GM19193 (cell line): ENCODE measurements around the gene ZFP91.

ENCODE experiments used
- POLR2A ChIP-seq: IDR thresholded peaks from 4 replicates; pipeline ENCODE4 v1.6.1; 2011; ENCODE audit not compliant: insufficient read depth, insufficient read length; ENCODE audit errors: extremely low read depth

Gene ZFP91

GRCh38 chr11:58577555-58578135, 1.2 kb upstream of the ZFP91 start:
- TF ChIP-seq POLR2A = peak; percentile 86

- TF ChIP-seq POLR2A = peak; percentile 32
Measured at GRCh38 chr11:58578136-58578634, 678 bp upstream of the ZFP91 start.

- TF ChIP-seq POLR2A = peak; percentile 85
Measured at GRCh38 chr11:58579192-58580129, 598 bp downstream of the ZFP91 start.

GRCh38 chr11:58580311-58580710, 1.4 kb downstream of the ZFP91 start:
- no peak for TF ChIP-seq POLR2A

GRCh38 chr11:58582437-58582836, 3.6 kb downstream of the ZFP91 start:
- TF ChIP-seq POLR2A = no peak

GRCh38 chr11:58586998-58587397, 8.1 kb downstream of the ZFP91 start:
- no peak for TF ChIP-seq POLR2A

- no peak for TF ChIP-seq POLR2A
Measured at GRCh38 chr11:58591659-58592058, 12.8 kb downstream of the ZFP91 start.

- TF ChIP-seq POLR2A = no peak
Measured at GRCh38 chr11:58592760-58593472, 14.1 kb downstream of the ZFP91 start.

- TF ChIP-seq POLR2A = no peak
Measured at GRCh38 chr11:58594826-58595225, 16.0 kb downstream of the ZFP91 start.

- TF ChIP-seq POLR2A = no peak
Measured at GRCh38 chr11:58596621-58597020, 17.8 kb downstream of the ZFP91 start.

- TF ChIP-seq POLR2A = no peak
Measured at GRCh38 chr11:58597486-58598144, 18.8 kb downstream of the ZFP91 start.

GRCh38 chr11:58600510-58600909, 21.6 kb downstream of the ZFP91 start:
- no peak for TF ChIP-seq POLR2A

- TF ChIP-seq POLR2A = no peak
Measured at GRCh38 chr11:58606930-58607714, 28.3 kb downstream of the ZFP91 start.

GRCh38 chr11:58608331-58608730, 29.5 kb downstream of the ZFP91 start:
- no peak for TF ChIP-seq POLR2A
